HCT116 (cell line): ENCODE data around the gene ANAPC5. TPM values are rescaled to one million over a fixed set of nuclear protein-coding genes. Genes with fewer than 3 reads are reported as not detected.

Source experiments
- ATAC-seq: fragments of 200-7000 bp; cut with Tn5 transposase; 2 replicates; pipeline ENCODE4 v1.9.1; 2020; ENCODE audit warnings: mild to moderate bottlenecking, moderate library complexity
- BruUV-seq: library from RNA; stranded (reverse); fragments of 400-500 nt; replicated peaks from 2 replicates; lab custom pipeline; 2021; lab: Mats Ljungman, UMichigan
- CTCF ChIA-PET: fragments of 300-600 bp; sonication (Branson Sonifier 250); formaldehyde crosslinking; loops from one replicate; lab custom pipeline; 2021; ENCODE audit warnings: antibody characterized with exemption; lab: Charles Lee
- POLR2A ChIA-PET: fragments of 300-600, 350-600 bp; sonication (Branson Sonifier 250); formaldehyde crosslinking; loops from one replicate; lab custom pipeline; 2021; ENCODE audit warnings: antibody characterized with exemption; lab: Charles Lee
- RAD21 ChIA-PET, 2 experiments: fragments of 300-600 bp; sonication (Branson Sonifier 250); formaldehyde crosslinking; loops; one replicate each; lab custom pipeline; 2023; ENCODE audit warnings: low total read pairs in 2 of 2; ENCODE audit not compliant: uncharacterized antibody in 2 of 2, unreplicated experiment in 2 of 2, low non-redundant PET in 1 of 2; lab: Charles Lee
- DNase-seq: peaks from one replicate; pipeline ENCODE4 v3.0.0-alpha.2; 2010; ENCODE audit warnings: low read depth, low spot score
- H2AFZ ChIP-seq: fragments of 200-600 bp; shearing (Covaris generic), sonication (generic); 2 replicates; pipeline ENCODE4 v1.6.1; 2017; ENCODE audit warnings: low read depth, mixed run types, mixed read lengths, antibody characterized with exemption, low read length; ENCODE audit not compliant: poor library complexity, severe bottlenecking
- H3K27ac ChIP-seq: 2 replicates; pipeline ENCODE4 v1.5.1; 2012; ENCODE audit warnings: low read depth, low read length
- H3K27me3 ChIP-seq: fragments of 200-600 bp; sonication (generic); 2 replicates; pipeline ENCODE4 v1.6.1; 2016; ENCODE audit warnings: mixed run types, low read length, mixed read lengths; ENCODE audit not compliant: insufficient read depth
- H3K36me3 ChIP-seq, 2 experiments: fragments of 200-500 bp in 1 of 2; fragments of 200-600 bp in 1 of 2; sonication (Bioruptor generic) in 1 of 2; sonication (generic) in 1 of 2; 2 replicates each; pipeline versions ENCODE4 v1.5.1 to v1.6.1; 2014 to 2016; ENCODE audit warnings: low read length in 2 of 2, inconsistent platforms in 1 of 2, mixed read lengths in 1 of 2, mixed run types in 1 of 2; ENCODE audit not compliant: insufficient read depth in 2 of 2, control insufficient read depth in 1 of 2
- H3K4me1 ChIP-seq, 2 experiments: fragments of 200-600 bp in 1 of 2; sonication (generic) in 1 of 2; 2 replicates each; pipeline versions ENCODE4 v1.5.1 to v1.6.1; 2012 to 2017; ENCODE audit warnings: low read length in 2 of 2, inconsistent platforms in 1 of 2, mild to moderate bottlenecking in 1 of 2, mixed read lengths in 1 of 2, mixed run types in 1 of 2, moderate library complexity in 1 of 2; ENCODE audit not compliant: insufficient read depth in 2 of 2, control insufficient read depth in 1 of 2
- H3K4me2 ChIP-seq: fragments of 200-600 bp; sonication (generic); 2 replicates; pipeline ENCODE4 v1.6.1; 2017; ENCODE audit warnings: mixed run types, low read length, mixed read lengths
- H3K4me3 ChIP-seq, 2 experiments: fragments of 200-600 bp in 1 of 2; sonication (generic) in 1 of 2; replicated peaks in 1 of 2; 2 replicates each; pipeline ENCODE4 v1.5.1; 2011 to 2016; ENCODE audit warnings: low read length in 2 of 2, control low read depth in 1 of 2, low read depth in 1 of 2, mild to moderate bottlenecking in 1 of 2, mixed read lengths in 1 of 2, mixed run types in 1 of 2
- H3K79me2 ChIP-seq: fragments of 200-600 bp; sonication (generic); 2 replicates; pipeline ENCODE4 v1.6.1; 2017; ENCODE audit warnings: mild to moderate bottlenecking, mixed run types, low read length, moderate library complexity, mixed read lengths; ENCODE audit not compliant: insufficient read depth
- H3K9ac ChIP-seq: fragments of 200-600 bp; sonication (generic); 2 replicates; pipeline ENCODE4 v1.6.1; 2016; ENCODE audit warnings: low read length, mixed read lengths
- H3K9me2 ChIP-seq: fragments of 200-600 bp; sonication (generic), shearing (Covaris generic); 2 replicates; pipeline ENCODE4 v1.6.1; 2017; ENCODE audit warnings: mixed run types, mild to moderate bottlenecking, moderate library complexity; ENCODE audit not compliant: insufficient read depth
- H3K9me3 ChIP-seq, 2 experiments: fragments of 200-500 bp in 1 of 2; fragments of 200-600 bp in 1 of 2; sonication (Bioruptor generic) in 1 of 2; sonication (generic) in 1 of 2; 2 replicates each; pipeline ENCODE4 v1.6.1; 2014 to 2017; ENCODE audit warnings: low read length in 2 of 2, mixed read lengths in 2 of 2, inconsistent platforms in 1 of 2, low read depth in 1 of 2, mild to moderate bottlenecking in 1 of 2, mixed run types in 1 of 2, moderate library complexity in 1 of 2; ENCODE audit not compliant: control insufficient read depth in 1 of 2, insufficient read depth in 1 of 2
- H4K20me1 ChIP-seq: fragments of 200-600 bp; sonication (generic), shearing (Covaris generic); 2 replicates; pipeline ENCODE4 v1.6.1; 2017; ENCODE audit warnings: mixed run types, mild to moderate bottlenecking, moderate library complexity; ENCODE audit not compliant: insufficient read depth
- CTCF ChIP-seq, 3 experiments: fragments of 200-600 bp in 1 of 3; sonication (generic) in 1 of 3; IDR thresholded peaks in 2 of 3; conservative IDR thresholded peaks in 1 of 3; 2 replicates each; pipeline ENCODE4 v1.5.1; 2012 to 2017; ENCODE audit warnings: low read depth in 2 of 3, low read length in 2 of 3, antibody characterized with exemption in 1 of 3, borderline replicate concordance in 1 of 3, control low read depth in 1 of 3, mild to moderate bottlenecking in 1 of 3, mixed read lengths in 1 of 3, mixed run types in 1 of 3, moderate library complexity in 1 of 3; ENCODE audit not compliant: insufficient read depth in 1 of 3
- EGR1 ChIP-seq: IDR thresholded peaks from 2 replicates; pipeline ENCODE4 v1.6.1; 2012; ENCODE audit warnings: low read depth
- ELF1 ChIP-seq: IDR thresholded peaks from 2 replicates; pipeline ENCODE4 v1.6.1; 2012; ENCODE audit warnings: low read depth, borderline replicate concordance
- EZH2 ChIP-seq: fragments of 200-600 bp; sonication (generic); IDR thresholded peaks from 2 replicates; pipeline ENCODE4 v1.6.1; 2017; ENCODE audit warnings: antibody characterized with exemption, mixed run types
- EZH2phosphoT487 ChIP-seq: fragments of 200-600 bp; IDR thresholded peaks from 2 replicates; pipeline ENCODE4 v1.6.1; 2018; ENCODE audit warnings: antibody characterized with exemption, borderline replicate concordance
- JUND ChIP-seq: IDR thresholded peaks from 2 replicates; pipeline ENCODE4 v1.6.1; 2012
- POLR2A ChIP-seq: IDR thresholded peaks from 2 replicates; pipeline ENCODE4 v1.7.0; 2011; ENCODE audit warnings: borderline replicate concordance; ENCODE audit not compliant: insufficient read depth, insufficient read length; ENCODE audit errors: extremely low read depth
- RAD21 ChIP-seq: IDR thresholded peaks from 2 replicates; pipeline ENCODE4 v1.6.1; 2012; ENCODE audit warnings: low read depth, mild to moderate bottlenecking
- REST ChIP-seq: IDR thresholded peaks from 2 replicates; pipeline ENCODE4 v1.6.1; 2012; ENCODE audit warnings: low read depth
- SRF ChIP-seq: IDR thresholded peaks from 2 replicates; pipeline ENCODE4 v1.6.1; 2012; ENCODE audit warnings: low read depth
- ZNF274 ChIP-seq: fragments of 200-500 bp; sonication (Bioruptor generic); IDR thresholded peaks from 2 replicates; pipeline ENCODE4 v1.6.1; 2014; ENCODE audit warnings: mild to moderate bottlenecking, low read depth, low read length, inconsistent platforms
- intact Hi-C: fragments of 100-400 bp; cut with micrococcal nuclease; formaldehyde crosslinking; loops from 2 replicates; pipeline ENCODE4 v1.10.0; 2022
- total RNA-seq: library from RNA; stranded (reverse); gene quantifications from one replicate; pipeline ENCODE4 v1.2.1, GENCODE V29; 2021; ENCODE audit not compliant: unreplicated experiment

Gene ANAPC5
- total RNA-seq, 1 experiment from 2014 or later, result 112 TPM

GRCh38 chr12:121260091-121260490 is 92.1 kb downstream of the ANAPC5 start:
- CTCF ChIA-PET, result no interaction called here
- Histone ChIP-seq H3K79me2 (no peaks in the 10 kb centered on the region), H3K27me3 (no peaks in the 10 kb centered on the region), H3K4me3 (no peak overlapping the region), H4K20me1 (no peaks in the 10 kb centered on the region), H2AFZ (no peak overlapping the region), H3K36me3 (peaks cover 20 to 24% of the 10 kb centered on the region in 2 experiments; a peak in 3 of 4 replicates), H3K9ac (no peak overlapping the region), H3K27ac (no peak overlapping the region), H3K4me2 (no peak overlapping the region), H3K9me2 (no peaks in the 10 kb centered on the region), H3K9me3 (no peaks in the 10 kb centered on the region), H3K4me1 (no peaks in the 10 kb centered on the region)
- TF ChIP-seq EZH2 (no peak), EGR1 (no peak), POLR2A (no peak), CTCF (IDR thresholded peaks at IDR 0.05 in 2 of 3, conservative IDR thresholded peaks at IDR 0.05 in 1 of 3; ENCODE audit: borderline replicate concordance in 1 of 3, insufficient read depth in 1 of 3, low read depth in 2 of 3, low read length in 2 of 3) (no peak), SRF (no peak), REST (no peak), JUND (no peak), RAD21 (no peak), ELF1 (no peak), ZNF274 (no peak), EZH2phosphoT487 (no peak)
- no peak for DNase-seq
- intact Hi-C loops, result no loop called here
- no TSS peak for BruUV-seq
- RAD21 ChIA-PET, result no interaction called here
- ATAC-seq, result no peak
- POLR2A ChIA-PET, result no interaction called here
